Endothelial cell of umbilical vein (primary cell): ENCODE measurements around the gene FGFRL1. TPM values are rescaled to one million over a fixed set of nuclear protein-coding genes. Genes with fewer than 3 reads are reported as not detected.
A peak's percentile ranks its signal among the peaks of the same experiment; 100 is the strongest.

Experiments
- BruUV-seq: library from RNA; stranded (reverse); fragments of 400-500 nt; replicated peaks from 2 replicates; lab custom pipeline; 2021; lab: Mats Ljungman, UMichigan
- CTCF ChIA-PET: fragments of 300-600, 350-600 bp; sonication (Branson Sonifier 250); formaldehyde crosslinking; loops from one replicate; lab custom pipeline; 2021; ENCODE audit warnings: antibody characterized with exemption, inconsistent platforms; lab: Charles Lee
- POLR2A ChIA-PET: fragments of 300-600, 350-600 bp; sonication (Branson Sonifier 250); formaldehyde crosslinking; loops from one replicate; lab custom pipeline; 2021; ENCODE audit warnings: antibody characterized with exemption, inconsistent platforms; lab: Charles Lee
- DNase-seq: peaks from one replicate; pipeline ENCODE4 v3.0.0-alpha.2; 2011; ENCODE audit warnings: low read depth, low spot score
- FAIRE-seq: peaks from 2 replicates; lab custom pipeline; 2011; peaks lifted over from hg19 to GRCh38; lab: Jason Lieb, UNC
- H2AFZ ChIP-seq: 2 replicates; pipeline ENCODE4 v1.6.0; 2012; ENCODE audit warnings: low read depth, low read length, control low read depth, inconsistent platforms
- H3K27ac ChIP-seq: 2 replicates; pipeline ENCODE4 v1.5.1; 2011; ENCODE audit warnings: low read depth, mild to moderate bottlenecking, control low read depth, low read length, moderate library complexity; ENCODE audit not compliant: insufficient read depth
- H3K27me3 ChIP-seq, 2 experiments: 2 replicates each; pipeline versions ENCODE4 v1.6.0 to v1.6.1; 2011; ENCODE audit warnings: low read length in 2 of 2, mixed read lengths in 1 of 2; ENCODE audit not compliant: control insufficient read depth in 2 of 2, insufficient read depth in 2 of 2
- H3K36me3 ChIP-seq, 2 experiments: 2 replicates in 1 of 2; 3 replicates in 1 of 2; pipeline ENCODE4 v1.5.1; 2011; ENCODE audit warnings: low read length in 2 of 2, mild to moderate bottlenecking in 1 of 2, moderate library complexity in 1 of 2; ENCODE audit not compliant: control insufficient read depth in 2 of 2, insufficient read depth in 2 of 2; ENCODE audit errors: extremely low read depth in 1 of 2
- H3K4me1 ChIP-seq: 3 replicates; pipeline ENCODE4 v1.5.1; 2011; ENCODE audit warnings: mild to moderate bottlenecking, low read length; ENCODE audit not compliant: control insufficient read depth, insufficient read depth; ENCODE audit errors: extremely low read depth
- H3K4me2 ChIP-seq: 2 replicates; pipeline ENCODE4 v1.6.1; 2011; ENCODE audit warnings: low read length, control low read depth, mixed read lengths; ENCODE audit not compliant: insufficient read depth
- H3K4me3 ChIP-seq, 3 experiments: fragments of 200-600 bp in 1 of 3; sonication (generic), shearing (Covaris generic) in 1 of 3; replicated peaks in 1 of 3; 2 replicates each; pipeline ENCODE4 v1.5.1; 2011 to 2016; ENCODE audit warnings: control low read depth in 3 of 3, low read length in 3 of 3, mild to moderate bottlenecking in 2 of 3, inconsistent platforms in 1 of 3, low read depth in 1 of 3, moderate library complexity in 1 of 3; ENCODE audit not compliant: insufficient read depth in 1 of 3
- H3K79me2 ChIP-seq: 2 replicates; pipeline ENCODE4 v1.6.0; 2012; ENCODE audit warnings: low read length, inconsistent platforms; ENCODE audit not compliant: control insufficient read depth, insufficient read depth
- H3K9ac ChIP-seq: replicated peaks from 2 replicates; pipeline ENCODE3; 2011; ENCODE audit warnings: low read length, control low read depth; ENCODE audit not compliant: insufficient read depth; ENCODE audit errors: extremely low read depth
- H3K9me1 ChIP-seq: replicated peaks from 3 replicates; pipeline ENCODE4 v1.6.0; 2011; ENCODE audit warnings: mild to moderate bottlenecking, low read length; ENCODE audit not compliant: control insufficient read depth, insufficient read depth; ENCODE audit errors: extremely low read depth
- H3K9me3 ChIP-seq: replicated peaks from 2 replicates; pipeline ENCODE4 v1.5.1; 2012; ENCODE audit warnings: low read length, inconsistent platforms; ENCODE audit not compliant: control insufficient read depth, insufficient read depth
- H4K20me1 ChIP-seq: replicated peaks from 2 replicates; pipeline ENCODE3; 2011; ENCODE audit warnings: mild to moderate bottlenecking, low read length; ENCODE audit not compliant: control insufficient read depth, insufficient read depth; ENCODE audit errors: extremely low read depth
- MYC ChIP-seq: IDR thresholded peaks from one replicate; pipeline ENCODE4 v1.6.1; 2011; ENCODE audit warnings: mild to moderate bottlenecking, low read depth, low read length
- POLR2A ChIP-seq: IDR thresholded peaks from 2 replicates; pipeline ENCODE4 v1.6.1; 2012; ENCODE audit warnings: low read depth, mild to moderate bottlenecking, control low read depth, low read length
- dilution Hi-C: fragments of 300-500 bp; cut with MboI; formaldehyde crosslinking; loops from one replicate; pipeline ENCODE4 v1.15.0; 2019; ENCODE audit warnings: low sequenced_read_pairs; ENCODE audit not compliant: extremely low pct_ligation_motif_present
- intact Hi-C: fragments of 100-400 bp; cut with micrococcal nuclease; formaldehyde crosslinking; loops from one replicate; pipeline ENCODE4 v1.10.0; 2022
- polyA plus RNA-seq, 4 experiments: library from polyadenylated mRNA; depleted of rRNA in 3 of 4; stranded (reverse) in 3 of 4; unstranded in 1 of 4; fragments of >200 nt; gene quantifications; 2 replicates each; pipeline versions ENCODE4 v1.2.1 to v1.2.3, GENCODE V29; 2011 to 2012; ENCODE audit warnings: missing spikeins in 1 of 4
- total RNA-seq: library from RNA; stranded (reverse); gene quantifications from 2 replicates; pipeline ENCODE4 v1.2.3, GENCODE V29; 2021
- TF ChIP-seq, protein P1 (sequence below), 2 donors: IDR thresholded peaks; 1 replicate in 1 of 2; 2 replicates in 1 of 2; pipeline ENCODE4 v1.5.1; 2011; ENCODE audit warnings: low read length in 2 of 2, mild to moderate bottlenecking in 2 of 2, moderate library complexity in 2 of 2, control low read depth in 1 of 2, inconsistent platforms in 1 of 2, low read depth in 1 of 2; ENCODE audit not compliant: insufficient read depth in 1 of 2; ENCODE audit errors: extremely low read depth in 1 of 2

FGFRL1 gene
- total and polyA plus RNA-seq, 2 donors (not counting 3 experiments of a cell fraction or from before 2014, with no cell fraction given): 33.3 to 74.6 TPM

DNA sequence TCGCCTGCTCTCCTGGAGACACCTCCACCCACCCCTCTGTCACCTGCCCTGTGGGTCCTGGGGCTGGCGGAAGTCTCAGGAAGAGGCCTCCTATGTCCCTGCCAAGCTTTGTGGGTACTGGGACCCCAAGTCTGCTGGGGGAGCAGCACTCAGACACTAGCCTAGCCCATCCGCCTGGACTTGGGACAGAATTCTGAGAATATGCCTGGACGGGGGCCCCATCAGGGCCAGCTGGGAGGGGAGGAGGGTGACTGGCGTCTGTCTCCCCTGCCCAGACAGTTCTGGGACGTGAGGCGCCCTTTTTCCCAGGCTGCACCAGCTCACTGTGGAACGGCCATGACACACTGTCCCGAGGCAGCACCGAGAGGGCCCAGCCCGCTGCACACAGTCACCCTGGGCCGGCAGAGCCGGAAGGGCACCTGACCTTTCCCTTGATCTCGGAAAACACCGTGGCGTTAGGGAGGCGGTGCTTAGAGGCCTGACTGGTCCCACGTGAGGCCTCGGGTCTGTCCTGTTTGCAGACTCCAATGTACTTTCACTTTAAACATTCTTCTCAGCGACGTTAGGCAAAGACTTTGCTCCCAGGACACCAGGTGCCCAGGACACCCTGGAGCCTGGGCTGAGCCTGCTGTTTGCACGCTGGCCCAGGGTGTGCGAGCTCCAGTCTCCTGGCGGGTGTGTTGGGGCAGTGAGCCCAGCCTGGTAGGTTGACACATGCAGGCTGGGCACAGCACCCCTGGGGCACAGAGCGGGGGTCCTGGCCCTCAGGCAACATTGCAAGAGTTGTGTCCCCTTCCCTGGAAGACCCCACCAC lies 18.9 kb upstream of the FGFRL1 start:
- no peaks in the 10 kb centered on the region for H3K9me1 ChIP-seq
- dilution Hi-C loops (no loop called here), intact Hi-C loops (no loop called here)
- TF ChIP-seq MYC (no peak), POLR2A (no peak)
- TF ChIP-seq, protein P1, sequence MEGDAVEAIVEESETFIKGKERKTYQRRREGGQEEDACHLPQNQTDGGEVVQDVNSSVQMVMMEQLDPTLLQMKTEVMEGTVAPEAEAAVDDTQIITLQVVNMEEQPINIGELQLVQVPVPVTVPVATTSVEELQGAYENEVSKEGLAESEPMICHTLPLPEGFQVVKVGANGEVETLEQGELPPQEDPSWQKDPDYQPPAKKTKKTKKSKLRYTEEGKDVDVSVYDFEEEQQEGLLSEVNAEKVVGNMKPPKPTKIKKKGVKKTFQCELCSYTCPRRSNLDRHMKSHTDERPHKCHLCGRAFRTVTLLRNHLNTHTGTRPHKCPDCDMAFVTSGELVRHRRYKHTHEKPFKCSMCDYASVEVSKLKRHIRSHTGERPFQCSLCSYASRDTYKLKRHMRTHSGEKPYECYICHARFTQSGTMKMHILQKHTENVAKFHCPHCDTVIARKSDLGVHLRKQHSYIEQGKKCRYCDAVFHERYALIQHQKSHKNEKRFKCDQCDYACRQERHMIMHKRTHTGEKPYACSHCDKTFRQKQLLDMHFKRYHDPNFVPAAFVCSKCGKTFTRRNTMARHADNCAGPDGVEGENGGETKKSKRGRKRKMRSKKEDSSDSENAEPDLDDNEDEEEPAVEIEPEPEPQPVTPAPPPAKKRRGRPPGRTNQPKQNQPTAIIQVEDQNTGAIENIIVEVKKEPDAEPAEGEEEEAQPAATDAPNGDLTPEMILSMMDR (IDR thresholded peaks at IDR 0.05; ENCODE audit: extremely low read depth in 1 of 2, insufficient read depth in 1 of 2, low read depth in 1 of 2, low read length in 2 of 2): no peak
- peak overlapping the region; percentile 55 for H3K27ac ChIP-seq
- H2AFZ ChIP-seq: peak overlapping the region; percentile 4
- peak overlapping the region; percentile 13 for H3K9ac ChIP-seq
- DNase-seq: peak; percentile 61
- no peaks in the 10 kb centered on the region for H3K79me2 ChIP-seq
- no peaks in the 10 kb centered on the region for H3K9me3 ChIP-seq
- peaks cover 3% of the 10 kb centered on the region for H3K4me1 ChIP-seq
- H4K20me1 ChIP-seq: no peaks in the 10 kb centered on the region
- ChIA-PET CTCF (interaction anchor here (1.1 to 1.6 kb wide), 2 partner anchors 13 to 102 kb away, joined by 3 read pairs; no protein-coding TSS in a partner anchor), POLR2A (no interaction called here)
- peak; percentile 86 for FAIRE-seq
- H3K36me3 ChIP-seq: peaks cover 0 to 2% of the 10 kb centered on the region in 2 experiments
- H3K4me3 ChIP-seq: no peak overlapping the region
- peaks cover 4 to 10% of the 10 kb centered on the region in 2 experiments for H3K27me3 ChIP-seq
- no peak overlapping the region for H3K4me2 ChIP-seq
- BruUV-seq: no TSS peak
